Gastrocnemius medialis (tissue), 4 donors: ENCODE measurements around the gene MISP. TPM values are rescaled to one million over a fixed set of nuclear protein-coding genes. Genes with fewer than 3 reads are reported as not detected.

Experiments used
- ATAC-seq, 2 donors: fragments of 150-250 bp; one replicate each; pipeline ENCODE4 v1.9.1; 2016
- DNase-seq, 2 donors: peaks; one replicate each; pipeline ENCODE4 v3.0.0-alpha.2; 2019
- H3K27ac ChIP-seq, 4 donors: fragments of 200-600 bp; sonication (generic); 1 replicate in 1 of 4; 2 replicates in 3 of 4; pipeline ENCODE4 v1.5.1; 2016 to 2018; ENCODE audit warnings: mild to moderate bottlenecking in 2 of 4, moderate library complexity in 1 of 4
- H3K27me3 ChIP-seq, 3 donors: fragments of 200-600 bp; sonication (generic) in 2 of 3; 1 replicate in 1 of 3; 2 replicates in 2 of 3; pipeline versions ENCODE4 v1.5.1 to v1.6.0; 2016 to 2019; ENCODE audit warnings: mild to moderate bottlenecking in 1 of 3, moderate library complexity in 1 of 3
- H3K36me3 ChIP-seq, 2 donors: fragments of 200-600 bp; sonication (generic) in 1 of 2; one replicate each; pipeline ENCODE4 v1.5.1; 2017 to 2018
- H3K4me1 ChIP-seq, 2 donors: fragments of 200-600 bp; sonication (generic) in 1 of 2; one replicate each; pipeline ENCODE4 v1.5.1; 2016 to 2017; ENCODE audit warnings: mild to moderate bottlenecking in 2 of 2
- H3K4me3 ChIP-seq, 4 donors: fragments of 200-600 bp; sonication (generic) in 3 of 4; 1 replicate in 1 of 4; 2 replicates in 3 of 4; pipeline ENCODE4 v1.5.1; 2016 to 2019; ENCODE audit warnings: mild to moderate bottlenecking in 2 of 4
- H3K9me3 ChIP-seq, 3 donors: fragments of 200-600 bp; sonication (generic) in 2 of 3; 1 replicate in 1 of 3; 2 replicates in 2 of 3; pipeline ENCODE4 v1.5.1; 2016 to 2019
- CTCF ChIP-seq, 5 experiments: fragments of 450-650 bp in 3 of 5; fragments of 200-600 bp in 2 of 5; sonication (generic) in 2 of 5; IDR thresholded peaks in 4 of 5; conservative IDR thresholded peaks in 1 of 5; 1 replicate in 4 of 5; 2 replicates in 1 of 5; pipeline ENCODE4 v1.5.1; 2016 to 2019; ENCODE audit warnings: antibody characterized with exemption in 5 of 5, mild to moderate bottlenecking in 3 of 5, moderate library complexity in 3 of 5
- POLR2A ChIP-seq, 2 donors: fragments of 450-650 bp; IDR thresholded peaks; one replicate each; pipeline ENCODE4 v1.6.1; 2017; ENCODE audit warnings: antibody characterized with exemption in 2 of 2, mild to moderate bottlenecking in 2 of 2, moderate library complexity in 2 of 2
- in situ Hi-C, 4 donors: fragments of 200-750 bp; cut with MboI; loops; one replicate each; pipeline versions ENCODE4 v1.15.0 to v1.8.0; 2017; ENCODE audit warnings: low sequenced_read_pairs in 4 of 4
- intact Hi-C: fragments of 100-400 bp; cut with DNase I; formaldehyde crosslinking; loops from one replicate; pipeline ENCODE4 v1.15.1; 2023; ENCODE audit warnings: low total_unique reads
- total RNA-seq, 4 donors: library from RNA; depleted of rRNA; stranded (reverse); fragments of >200 nt; gene quantifications; one replicate each; pipeline versions ENCODE4 v1.1.0 to v1.2.3, GENCODE V29; 2016

The MISP gene
- total RNA-seq, 4 donors from 2014 or later = 1.2 TPM; not detected in 3

- Histone ChIP-seq H3K9me3 (no peaks in the 10 kb centered on the region), H3K36me3 (no peaks in the 10 kb centered on the region), H3K4me1 (no peaks in the 10 kb centered on the region), H3K27ac (no peak overlapping the region), H3K4me3 (no peak overlapping the region), H3K27me3 (peaks cover 6 to 23% (median 23%) of the 10 kb centered on the region in 3 donors)
- TF ChIP-seq CTCF (IDR thresholded peaks at IDR 0.05 in 4 of 5, conservative IDR thresholded peaks at IDR 0.05 in 1 of 5) = no peak
- DNase-seq (no peak), ATAC-seq (no peak)
- in situ Hi-C loops (no loop called here), intact Hi-C loops (no loop called here)
Measured at GRCh38 chr19:749811-750210, 1.1 kb upstream of the MISP start.

GRCh38 chr19:751501-752341 lies 809 bp downstream of the MISP start:
- TF ChIP-seq CTCF (IDR thresholded peaks at IDR 0.05 in 4 of 5, conservative IDR thresholded peaks at IDR 0.05 in 1 of 5) (no peak), POLR2A (IDR thresholded peaks at IDR 0.05) (no peak)
- intact Hi-C loops (no loop called here), in situ Hi-C loops (no loop called here)
- ATAC-seq (no peak), DNase-seq (no peak)
- Histone ChIP-seq H3K27ac (no peak overlapping the region), H3K36me3 (no peaks in the 10 kb centered on the region), H3K27me3 (peaks cover 6 to 23% (median 23%) of the 10 kb centered on the region in 3 donors), H3K4me1 (no peaks in the 10 kb centered on the region), H3K9me3 (no peaks in the 10 kb centered on the region), H3K4me3 (no peak overlapping the region)

GRCh38 chr19:752652-753517 lies 2.0 kb downstream of the MISP start:
- TF ChIP-seq POLR2A (IDR thresholded peaks at IDR 0.05) (no peak), CTCF (IDR thresholded peaks at IDR 0.05 in 4 of 5, conservative IDR thresholded peaks at IDR 0.05 in 1 of 5) (no peak)
- Histone ChIP-seq H3K4me3 (no peak overlapping the region), H3K9me3 (no peaks in the 10 kb centered on the region), H3K4me1 (no peaks in the 10 kb centered on the region), H3K27ac (peak overlapping the region in 2 of 4 donors; percentile 37 to 43), H3K36me3 (no peaks in the 10 kb centered on the region), H3K27me3 (peaks cover 6 to 23% (median 23%) of the 10 kb centered on the region in 3 donors)
- ATAC-seq (peak; percentile 42 to 53), DNase-seq (peak; percentile 12 to 28)
- in situ Hi-C loops = no loop called here
- intact Hi-C loops = no loop called here

- Histone ChIP-seq H3K27me3 (peaks cover 6 to 23% (median 23%) of the 10 kb centered on the region in 3 donors), H3K36me3 (no peaks in the 10 kb centered on the region), H3K9me3 (no peaks in the 10 kb centered on the region), H3K4me1 (no peaks in the 10 kb centered on the region), H3K4me3 (no peak overlapping the region), H3K27ac (no peak overlapping the region)
- intact Hi-C loops (no loop called here), in situ Hi-C loops (no loop called here)
- no peak for ATAC-seq
- DNase-seq = no peak
- TF ChIP-seq CTCF (IDR thresholded peaks at IDR 0.05 in 4 of 5, conservative IDR thresholded peaks at IDR 0.05 in 1 of 5) (no peak), POLR2A (IDR thresholded peaks at IDR 0.05) (no peak)
Measured at GRCh38 chr19:754530-754929, 3.6 kb downstream of the MISP start.
